GDM1 (cell line): ENCODE measurements around the gene PRPF19.
A peak's percentile ranks its signal among the peaks of the same experiment; 100 is the strongest.

Experiments used
- DNase-seq: peaks from one replicate; lab custom pipeline; 2025; lab: John Stamatoyannopoulos, UW

PRPF19 gene

DNA sequence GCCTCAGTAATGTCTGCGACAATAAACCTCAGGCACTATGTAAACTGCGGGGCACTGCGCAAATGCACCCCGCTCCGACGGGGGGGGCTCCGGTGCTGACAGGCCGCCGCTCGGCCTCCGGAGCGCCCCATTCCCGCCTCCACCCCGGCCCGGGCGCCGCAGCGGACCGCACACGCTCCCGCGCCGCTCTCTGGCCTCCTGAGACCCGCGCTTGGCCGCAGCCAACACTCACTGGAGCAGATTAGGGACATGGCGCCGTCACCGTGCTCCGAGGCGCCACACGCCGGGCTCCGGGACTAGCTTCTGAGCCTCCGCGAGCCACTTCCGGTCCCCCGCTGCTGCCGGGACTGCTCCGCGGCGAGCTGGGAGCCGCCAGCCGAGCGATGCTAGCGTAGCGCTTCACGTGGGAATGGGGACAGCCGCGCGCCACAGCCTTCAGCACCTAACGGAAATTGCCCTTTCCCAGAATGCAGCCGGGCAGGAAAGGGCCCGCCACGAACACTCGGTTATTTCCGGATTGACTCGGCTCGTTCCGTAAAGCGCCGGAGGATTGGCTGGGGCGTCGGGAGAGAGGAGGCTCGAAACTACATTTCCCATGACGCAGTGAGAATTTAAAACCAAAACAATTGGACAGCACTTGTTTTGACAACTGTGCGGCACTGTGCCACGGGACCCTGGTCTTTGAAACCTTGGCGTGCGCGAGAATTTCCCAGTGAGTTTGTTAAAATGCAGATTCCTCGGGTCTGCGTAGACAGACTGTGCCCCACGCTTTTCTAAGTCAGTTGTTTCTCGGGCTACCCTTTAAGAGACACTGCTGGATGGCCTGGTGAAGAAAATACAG is at the start of gene PRPF19:
Gene PRPF19 (minus strand): TSS at position 454 of the 841 bp plus-strand sequence. CDS start 203 bp downstream, at position 251.
- DNase-seq = peak; percentile 94

DNA sequence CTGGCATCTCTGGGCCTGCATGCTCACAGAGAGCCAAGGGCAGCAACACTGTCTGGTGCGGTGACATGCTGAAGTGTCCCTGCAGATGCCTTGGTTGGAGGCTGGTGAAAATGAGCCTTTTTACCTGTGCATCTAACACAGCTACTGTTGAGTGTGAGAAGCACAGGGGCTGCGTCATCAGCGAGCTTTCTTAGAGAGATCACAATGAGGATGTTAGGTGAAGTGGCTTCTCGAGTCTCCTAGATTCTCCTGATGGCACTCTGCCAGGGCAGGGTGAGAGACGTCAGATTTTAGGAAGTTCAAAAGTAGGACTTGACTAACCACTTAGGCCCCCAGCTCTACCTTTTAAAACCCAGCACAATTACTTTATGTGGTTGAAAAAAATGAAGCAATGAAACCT is 49.2 kb upstream of the PRPF19 start:
- DNase-seq = no peak

DNA sequence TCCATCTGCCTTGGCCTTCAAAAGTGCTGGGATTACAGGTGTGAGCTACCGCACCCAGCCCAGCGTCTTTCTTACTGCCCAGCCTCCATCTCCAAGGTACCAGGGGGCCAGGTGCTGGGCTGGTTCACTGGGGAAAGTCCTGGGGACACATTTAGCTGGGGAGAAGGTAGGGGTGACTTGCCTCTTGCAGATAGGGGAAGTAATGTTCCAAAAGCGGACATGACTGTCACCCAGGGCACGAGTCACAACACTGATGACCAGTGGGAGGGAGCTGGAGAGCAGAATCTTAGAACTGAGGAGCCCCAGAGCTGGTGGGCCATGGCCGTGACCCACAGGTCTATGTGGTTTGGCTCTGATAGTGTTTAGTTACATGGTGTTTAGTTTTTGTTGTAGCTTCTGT is 48.0 kb upstream of the PRPF19 start:
- DNase-seq = no peak

DNA sequence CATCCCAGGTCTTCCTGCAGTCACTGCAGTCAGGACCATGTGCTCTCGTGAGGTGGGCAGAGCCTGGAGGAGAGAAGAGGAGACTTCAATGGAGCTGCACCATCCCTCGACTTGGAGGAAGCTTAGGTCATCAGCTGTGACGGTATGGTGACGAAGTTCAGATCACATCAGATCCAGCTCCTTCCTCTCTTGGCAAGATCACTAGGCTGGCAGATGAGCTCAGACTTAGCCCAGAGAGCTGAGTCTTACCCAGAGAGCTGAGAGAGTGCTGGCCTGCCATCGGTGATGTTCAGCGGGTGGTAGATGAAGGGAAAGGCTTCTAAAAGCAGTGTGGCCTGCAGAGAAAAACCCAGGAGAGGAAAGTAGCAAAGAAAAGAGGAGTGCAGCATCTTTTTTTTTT is 47.4 kb upstream of the PRPF19 start:
- no peak for DNase-seq

- DNase-seq = no peak
Measured at GRCh38 chr11:60952742-60953170, 46.4 kb upstream of the PRPF19 start.

DNA sequence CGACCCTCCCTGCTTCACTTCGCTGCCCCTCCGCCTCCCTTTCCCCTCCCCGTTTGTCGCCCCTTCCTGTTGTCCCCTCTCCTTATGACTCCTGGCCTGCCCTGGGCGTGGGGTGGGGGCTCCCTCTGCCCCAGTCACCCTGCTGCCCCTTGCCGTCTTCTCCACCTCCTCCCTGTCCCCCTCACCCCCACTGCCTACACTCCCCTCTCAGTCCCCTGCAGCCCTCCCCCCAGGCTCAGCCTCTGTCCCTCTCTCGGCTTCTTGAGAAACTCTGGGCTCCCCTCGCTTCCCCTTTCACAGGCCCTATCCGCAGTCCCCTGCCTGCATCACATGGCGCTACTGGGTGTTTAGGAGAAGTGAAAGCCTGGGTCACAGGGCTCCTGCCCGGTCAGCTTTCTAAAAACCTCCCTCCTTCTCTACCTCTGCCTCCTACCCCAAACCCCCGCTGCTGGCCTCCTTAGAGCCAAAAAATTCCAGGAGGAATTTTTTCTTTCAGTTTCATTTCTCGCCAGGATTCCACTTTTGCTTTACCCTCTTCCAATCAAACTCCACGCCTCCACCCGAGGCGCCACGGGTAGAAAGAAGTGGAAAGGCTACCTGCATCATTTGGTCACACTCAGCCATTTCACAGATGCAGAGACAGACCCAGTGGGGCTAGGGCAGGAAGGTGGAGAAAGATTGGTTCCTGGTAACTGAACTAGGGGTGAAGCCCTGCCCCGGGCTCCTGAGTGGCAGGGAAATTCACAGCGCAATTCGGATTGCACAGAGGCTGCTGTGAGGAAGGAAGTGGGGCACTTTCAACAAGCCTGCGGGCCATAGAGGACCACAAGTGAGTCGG is 45.7 kb upstream of the PRPF19 start, which contains the start of gene SLC15A3:
Gene SLC15A3 (minus strand): TSS at position 273 of the 838 bp plus-strand sequence. CDS start 625 bp downstream, outside the sequence.
- DNase-seq = peak; percentile 46

DNA sequence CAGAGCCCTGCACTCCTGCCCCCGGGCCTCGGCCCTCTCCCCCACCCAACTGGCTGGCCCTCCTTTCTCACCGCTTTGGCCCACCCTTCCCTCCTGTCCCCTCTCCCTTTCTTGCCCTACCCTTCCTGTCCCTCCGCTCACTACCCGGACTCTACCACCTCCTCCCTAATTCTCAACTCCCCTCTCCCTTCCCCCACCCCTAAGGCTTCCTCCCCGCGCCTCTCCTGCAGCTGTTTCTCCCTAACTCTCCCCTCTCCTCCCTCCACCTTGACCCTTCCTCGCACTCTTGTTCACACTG is 45.2 kb upstream of the PRPF19 start:
- DNase-seq = no peak

DNA sequence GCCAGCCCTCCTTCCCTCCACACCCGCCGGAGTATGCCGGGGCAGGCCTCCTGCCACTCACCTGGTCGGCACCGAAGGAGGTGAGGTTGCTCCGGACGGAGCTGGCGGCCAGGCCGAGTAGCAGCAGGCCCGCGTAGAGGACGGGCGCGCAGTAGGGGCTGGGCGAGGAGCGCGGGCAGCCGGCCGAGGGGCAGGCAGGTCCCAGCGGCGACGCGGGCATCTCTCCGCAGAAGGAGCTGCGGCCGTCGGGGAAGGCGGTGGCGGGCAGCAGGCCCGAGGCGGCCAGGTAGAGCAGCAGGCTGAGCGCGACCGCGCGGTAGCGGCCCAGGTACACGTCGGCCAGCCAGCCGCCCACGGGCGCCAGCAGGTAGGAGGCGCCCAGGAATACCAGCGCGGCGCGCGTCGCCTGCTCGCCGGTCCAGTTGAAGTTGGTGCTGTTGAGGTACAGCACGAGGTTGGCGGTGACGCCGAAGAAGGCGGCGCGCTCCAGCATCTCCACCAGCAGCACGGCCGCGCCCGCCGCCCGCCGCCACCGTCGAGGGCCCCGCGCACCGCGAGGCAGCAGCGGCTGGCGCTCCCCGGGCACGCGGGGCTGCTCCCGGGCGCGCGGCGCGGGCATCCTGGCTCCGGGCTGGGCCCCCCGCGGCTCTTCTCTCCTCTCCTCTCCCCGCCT is 44.7 kb upstream of the PRPF19 start:
- DNase-seq = no peak

DNA sequence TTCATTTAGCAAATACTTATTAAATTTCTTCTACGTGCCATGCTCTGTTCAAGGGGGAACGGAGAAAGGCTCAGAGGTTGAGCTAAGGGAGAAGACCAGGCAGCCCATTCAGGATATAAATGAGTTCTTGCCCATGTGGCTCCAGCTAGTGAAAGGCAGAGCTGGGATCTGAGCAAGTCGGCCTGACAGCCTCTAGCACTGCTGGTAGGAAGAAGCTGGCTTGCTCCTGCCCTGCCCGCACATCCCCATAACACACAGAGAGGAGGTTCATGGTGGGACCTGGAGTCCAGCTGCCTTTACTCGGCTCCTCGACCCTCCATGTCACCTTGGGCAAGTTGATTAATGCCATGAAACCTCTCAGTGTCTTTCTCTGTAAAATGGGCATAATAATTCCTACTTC is 43.6 kb upstream of the PRPF19 start:
- no peak for DNase-seq

GRCh38 chr11:60948250-60948649 is 41.9 kb upstream of the PRPF19 start:
- DNase-seq = no peak

- DNase-seq = no peak
Measured at GRCh38 chr11:60947700-60948099, 41.3 kb upstream of the PRPF19 start.

DNA sequence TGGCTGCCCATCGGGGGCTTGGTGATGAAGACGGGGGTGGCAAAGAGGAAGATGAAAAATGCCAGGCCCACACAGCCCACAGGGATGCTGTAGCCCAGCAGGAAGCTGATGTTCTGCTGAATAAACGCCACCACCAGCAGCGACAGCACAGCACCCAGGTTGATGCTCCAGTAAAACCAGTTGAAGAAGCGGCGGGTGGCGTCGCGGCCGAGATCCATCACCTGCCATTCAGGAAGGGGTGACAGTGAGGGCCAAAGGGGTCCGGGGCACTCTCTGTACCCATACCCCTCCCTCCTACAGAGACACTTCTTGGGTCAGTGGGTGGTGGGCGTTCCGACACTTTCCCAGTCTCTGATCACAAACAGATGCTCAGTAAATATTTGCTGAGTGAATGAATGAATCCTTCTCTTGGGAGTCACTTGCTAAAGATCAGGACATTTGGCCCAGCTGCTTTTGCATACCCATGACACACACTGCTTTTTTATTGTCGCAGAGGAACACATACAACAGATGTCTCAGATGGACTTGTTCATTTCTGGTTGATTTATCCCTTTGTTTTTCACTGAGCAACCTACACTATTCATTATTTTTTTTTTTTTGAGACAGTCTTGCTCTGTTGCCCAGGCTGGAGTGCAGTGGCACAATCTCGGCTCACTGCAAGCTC is 40.3 kb upstream of the PRPF19 start:
- DNase-seq = no peak

DNA sequence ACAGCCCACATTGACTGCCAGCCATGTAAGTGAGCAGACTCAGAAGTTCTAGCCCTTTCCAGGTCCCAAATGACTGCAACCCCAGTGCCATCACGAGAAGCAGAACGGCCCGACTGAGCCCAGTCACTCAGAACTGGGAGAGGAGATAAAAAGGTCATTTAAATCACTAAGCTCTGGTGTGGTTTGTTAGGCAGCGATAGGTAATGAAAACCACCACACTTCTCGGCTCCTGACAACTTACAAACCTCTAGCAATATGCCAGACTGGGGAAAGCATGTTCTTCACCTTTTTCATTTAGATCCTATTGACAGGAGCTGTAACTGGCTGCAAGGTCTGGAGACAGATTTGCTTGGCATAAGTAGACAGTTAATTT is 38.9 kb upstream of the PRPF19 start:
- DNase-seq = no peak

GRCh38 chr11:60944490-60945294 is 38.3 kb upstream of the PRPF19 start:
- DNase-seq = no peak

DNA sequence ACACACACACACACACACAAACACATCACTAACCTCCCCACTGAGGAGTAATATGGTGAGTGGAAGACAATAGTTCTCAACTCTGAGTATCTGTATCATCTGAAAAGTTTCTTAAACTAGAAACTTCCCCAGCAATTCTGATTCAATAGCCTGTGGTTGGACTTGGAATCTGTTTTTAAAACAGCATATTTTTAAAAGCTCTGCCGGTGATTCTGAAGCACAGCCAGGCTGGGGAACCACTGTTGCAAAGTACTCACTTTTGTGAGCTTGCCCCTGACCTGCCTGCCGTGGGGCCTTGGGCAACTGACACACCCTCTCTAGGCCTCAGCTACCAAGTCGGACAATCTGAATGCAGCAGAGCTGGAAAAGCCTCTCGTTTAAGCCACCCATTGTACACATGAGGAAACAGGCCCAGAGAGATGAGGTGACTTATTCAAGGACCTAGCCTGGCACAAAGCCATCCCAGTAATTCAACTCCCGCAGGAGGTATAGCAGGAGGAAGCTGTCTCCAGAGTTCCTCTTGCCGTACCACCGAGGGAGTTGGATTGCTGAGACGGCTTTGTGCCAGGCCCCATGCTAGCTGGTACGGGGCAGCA is 36.7 kb upstream of the PRPF19 start:
- no peak for DNase-seq

- no peak for DNase-seq
Measured at GRCh38 chr11:60942219-60942618, 35.8 kb upstream of the PRPF19 start.

DNA sequence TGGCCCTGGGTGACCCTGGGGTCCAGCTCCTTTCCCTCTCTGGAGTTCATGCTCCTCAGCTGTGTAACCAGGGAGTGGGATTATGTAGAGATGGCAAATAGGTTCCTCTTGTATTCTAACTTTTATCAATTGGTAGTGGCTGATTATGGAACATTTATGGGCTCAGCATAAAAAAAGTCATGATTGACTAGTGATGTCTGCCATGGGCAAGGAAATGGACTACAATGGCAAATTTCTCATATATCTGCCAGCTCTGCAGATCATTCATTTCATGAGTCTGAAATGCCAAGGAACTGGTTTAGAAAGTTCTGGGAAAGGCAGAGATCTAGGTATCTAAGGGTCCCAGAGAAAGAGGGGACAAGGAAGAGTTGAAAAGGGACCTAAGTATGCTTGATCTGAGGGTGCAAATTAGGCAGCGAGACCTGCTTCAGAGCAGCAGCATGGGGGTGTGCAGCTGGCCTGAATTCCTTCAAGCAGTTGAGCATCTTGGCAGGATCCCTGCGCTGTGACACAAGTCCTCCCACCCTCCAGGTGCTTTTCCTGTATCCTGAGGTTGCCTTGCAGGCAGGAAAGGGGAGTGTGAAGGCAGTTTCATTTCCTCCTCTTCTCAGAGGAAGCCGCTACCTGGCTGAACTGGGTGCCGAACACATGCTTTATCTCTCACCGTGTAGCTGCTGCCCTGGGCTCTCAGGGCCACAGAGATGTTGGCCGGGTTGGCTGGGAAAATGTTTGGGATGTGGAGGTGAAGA is 35.2 kb upstream of the PRPF19 start:
- no peak for DNase-seq

- no peak for DNase-seq
Measured at GRCh38 chr11:60939855-60940254, 33.5 kb upstream of the PRPF19 start.

DNA sequence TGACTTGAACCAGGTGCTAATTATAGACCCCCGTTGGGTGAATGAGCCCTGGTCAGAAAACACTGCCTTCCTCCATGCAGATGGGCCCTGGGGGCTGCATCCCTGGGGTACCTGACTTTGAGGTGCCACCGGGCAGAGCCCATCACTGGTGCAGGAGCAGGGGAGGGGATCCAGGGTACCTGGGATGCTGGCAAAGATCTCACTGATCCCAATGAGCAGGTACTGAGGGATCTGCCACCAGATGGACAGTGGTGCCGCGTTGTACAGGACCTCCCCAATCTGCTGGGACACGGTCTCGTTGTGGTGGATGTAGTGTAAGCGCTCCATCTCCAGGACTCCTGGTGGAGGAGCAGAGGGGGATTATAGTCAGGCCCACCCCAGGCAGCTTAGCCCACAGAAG is 32.9 kb upstream of the PRPF19 start:
- no peak for DNase-seq

- DNase-seq = no peak
Measured at GRCh38 chr11:60938500-60938899, 32.1 kb upstream of the PRPF19 start.
